ENCODE data around the gene DLG2.

The DLG2 gene

GRCh38 chr11:85301895-85302678 lies 325.1 kb downstream of the DLG2 start:
- H3K27ac ChIP-seq (replicated peaks): no peak overlapping the region
- TF ChIP-seq GABPA (IDR thresholded peaks at IDR 0.05; ENCODE audit: low read depth) (no peak), REST (IDR thresholded peaks at IDR 0.05; ENCODE audit: insufficient replicate concordance, low read depth) (no peak), CTCF (IDR thresholded peaks at IDR 0.05; ENCODE audit: insufficient read depth, low read length) (no peak), POLR2AphosphoS5 (IDR thresholded peaks at IDR 0.05; ENCODE audit: low read depth) (no peak), SPI1 (IDR thresholded peaks at IDR 0.05; ENCODE audit: borderline replicate concordance, low read depth) (no peak)

GRCh38 chr11:85299258-85299942 lies 327.7 kb downstream of the DLG2 start:
- no peak for DNase-seq (ENCODE audit: low read depth in 1 of 2, low spot score in 1 of 2)
- H3K4me3 ChIP-seq (replicated peaks; ENCODE audit: insufficient read depth, low read length): no peak overlapping the region
- no peaks in the 10 kb centered on the region for H3K27me3 ChIP-seq (ENCODE audit: insufficient read depth, poor library complexity, severe bottlenecking)
- TF ChIP-seq POLR2AphosphoS5 (IDR thresholded peaks at IDR 0.05; ENCODE audit: low read depth): no peak
- H3K27ac ChIP-seq (replicated peaks): no peak overlapping the region

More at GRCh38 chr11:85301895-85302678, 325.1 kb downstream of the DLG2 start:
- no peak for DNase-seq (ENCODE audit: low read depth in 1 of 2, low spot score in 1 of 2)
- Histone ChIP-seq H3K4me3 (replicated peaks; ENCODE audit: insufficient read depth, low read length) (no peak overlapping the region), H3K27me3 (ENCODE audit: insufficient read depth, poor library complexity, severe bottlenecking) (no peaks in the 10 kb centered on the region)

GRCh38 chr11:85295694-85296271 lies 331.4 kb downstream of the DLG2 start:
- H3K27me3 ChIP-seq (ENCODE audit: insufficient read depth, poor library complexity, severe bottlenecking): no peaks in the 10 kb centered on the region
- DNase-seq (ENCODE audit: low read depth in 1 of 2, low spot score in 1 of 2): no peak
- no peak overlapping the region for H3K4me3 ChIP-seq (replicated peaks; ENCODE audit: insufficient read depth, low read length)
- TF ChIP-seq SPI1 (IDR thresholded peaks at IDR 0.05; ENCODE audit: borderline replicate concordance, low read depth) (no peak), REST (IDR thresholded peaks at IDR 0.05; ENCODE audit: insufficient replicate concordance, low read depth) (no peak), POLR2AphosphoS5 (IDR thresholded peaks at IDR 0.05; ENCODE audit: low read depth) (no peak), CTCF (IDR thresholded peaks at IDR 0.05; ENCODE audit: insufficient read depth, low read length) (no peak), GABPA (IDR thresholded peaks at IDR 0.05; ENCODE audit: low read depth) (no peak)
- H3K27ac ChIP-seq (replicated peaks): no peak overlapping the region

- no peaks in the 10 kb centered on the region for H3K27me3 ChIP-seq (ENCODE audit: insufficient read depth, poor library complexity, severe bottlenecking)
- no peak overlapping the region for H3K4me3 ChIP-seq (replicated peaks; ENCODE audit: insufficient read depth, low read length)
- DNase-seq (ENCODE audit: low read depth in 1 of 2, low spot score in 1 of 2): peak in 1 of 2 experiments; percentile 63
- peak overlapping the region; percentile 55 for H3K27ac ChIP-seq (replicated peaks)
- TF ChIP-seq SPI1 (IDR thresholded peaks at IDR 0.05; ENCODE audit: borderline replicate concordance, low read depth) (peak; percentile 81), CTCF (IDR thresholded peaks at IDR 0.05; ENCODE audit: insufficient read depth, low read length) (no peak)
Observed at GRCh38 chr11:85281550-85281949, 345.6 kb downstream of the DLG2 start.
